B cell (primary cell): Measurements from ENCODE around the gene SERPINE2. TPM values are rescaled to one million over a fixed set of nuclear protein-coding genes. Genes with fewer than 3 reads are reported as not detected.

Source experiments
- ATAC-seq: fragments of 200-7000 bp; cut with Tn5 transposase; one replicate; pipeline ENCODE4 v1.10.0; 2021; ENCODE audit warnings: low read depth, mild to moderate bottlenecking, moderate number of reproducible peaks, moderate library complexity
- CTCF ChIA-PET: fragments of 350-600 bp; sonication (Branson Sonifier 250); formaldehyde crosslinking; loops from one replicate; lab custom pipeline; 2021; ENCODE audit warnings: antibody characterized with exemption, inconsistent platforms; lab: Charles Lee
- POLR2A ChIA-PET: fragments of 350-600 bp; sonication (Branson Sonifier 250); formaldehyde crosslinking; loops from one replicate; lab custom pipeline; 2021; ENCODE audit warnings: antibody characterized with exemption; lab: Charles Lee
- DNase-seq: peaks from one replicate; pipeline ENCODE4 v3.0.0; 2013
- H2AFZ ChIP-seq: 2 replicates; pipeline ENCODE4 v1.6.1; 2012; ENCODE audit warnings: mild to moderate bottlenecking, low read depth, low read length; ENCODE audit not compliant: insufficient read depth, poor library complexity, severe bottlenecking
- H3K27ac ChIP-seq, 2 donors: 1 replicate in 1 of 2; 2 replicates in 1 of 2; pipeline ENCODE4 v1.5.1; 2012 to 2013; ENCODE audit warnings: low read length in 2 of 2, mild to moderate bottlenecking in 2 of 2, moderate library complexity in 1 of 2
- H3K27me3 ChIP-seq, 4 experiments: fragments of 200-600 bp in 1 of 4; sonication (generic) in 1 of 4; replicated peaks in 1 of 4; 1 replicate in 2 of 4; 2 replicates in 2 of 4; pipeline versions ENCODE4 v1.6.1 to v1.7.0; 2013 to 2016; ENCODE audit warnings: low read length in 3 of 4, mild to moderate bottlenecking in 2 of 4, mixed read lengths in 1 of 4, moderate library complexity in 1 of 4; ENCODE audit not compliant: insufficient read depth in 4 of 4, control insufficient read depth in 3 of 4; ENCODE audit errors: control extremely low read depth in 1 of 4
- H3K36me3 ChIP-seq, 2 experiments: replicated peaks in 1 of 2; 1 replicate in 1 of 2; 2 replicates in 1 of 2; pipeline versions ENCODE4 v1.6.1 to v1.7.1; 2013; ENCODE audit warnings: low read length in 1 of 2; ENCODE audit not compliant: insufficient read depth in 2 of 2, control insufficient read depth in 1 of 2; ENCODE audit errors: control extremely low read depth in 1 of 2, extremely low read depth in 1 of 2
- H3K4me1 ChIP-seq, 2 donors: fragments of 200-600 bp in 1 of 2; sonication (generic) in 1 of 2; 1 replicate in 1 of 2; 2 replicates in 1 of 2; pipeline versions ENCODE4 v1.5.1 to v1.6.1; 2013 to 2017; ENCODE audit warnings: low read length in 2 of 2; ENCODE audit not compliant: control insufficient read depth in 2 of 2, insufficient read depth in 2 of 2
- H3K4me2 ChIP-seq: replicated peaks from 2 replicates; pipeline ENCODE3; 2012; ENCODE audit warnings: mild to moderate bottlenecking, low read depth, low read length; ENCODE audit not compliant: poor library complexity, severe bottlenecking
- H3K4me3 ChIP-seq, 5 experiments: fragments of 200-600 bp in 1 of 5; sonication (generic) in 1 of 5; 1 replicate in 3 of 5; 2 replicates in 2 of 5; pipeline versions ENCODE4 v1.5.1 to v1.7.0; 2011 to 2016; ENCODE audit warnings: low read length in 4 of 5, mild to moderate bottlenecking in 4 of 5, low read depth in 2 of 5, control low read depth in 1 of 5, moderate library complexity in 1 of 5; ENCODE audit not compliant: insufficient read depth in 1 of 5; ENCODE audit errors: control extremely low read depth in 1 of 5, extremely low read depth in 1 of 5
- H3K79me2 ChIP-seq: fragments of 200-600 bp; sonication (generic); one replicate; pipeline ENCODE4 v1.6.0; 2016; ENCODE audit warnings: low read length; ENCODE audit not compliant: control insufficient read depth, insufficient read depth
- H3K9ac ChIP-seq: fragments of 200-600 bp; sonication (generic); 2 replicates; pipeline ENCODE4 v1.6.1; 2017; ENCODE audit warnings: mild to moderate bottlenecking, low read length, moderate library complexity
- H3K9me3 ChIP-seq, 3 donors: one replicate each; pipeline versions ENCODE4 v1.6.1 to v1.7.1; 2013; ENCODE audit warnings: low read length in 2 of 3; ENCODE audit not compliant: control insufficient read depth in 2 of 3, insufficient read depth in 1 of 3; ENCODE audit errors: control extremely low read depth in 1 of 3
- H4K20me1 ChIP-seq: 2 replicates; pipeline ENCODE4 v1.6.0; 2012; ENCODE audit warnings: mild to moderate bottlenecking, low read length; ENCODE audit not compliant: insufficient read depth, control insufficient read depth, poor library complexity, severe bottlenecking
- H3K27ac Mint-ChIP-seq: one replicate; pipeline ENCODE4 v1.8.0; 2021; ENCODE audit warnings: mixed read lengths
- H3K27me3 Mint-ChIP-seq: one replicate; pipeline ENCODE4 v1.8.0; 2021; ENCODE audit warnings: mixed read lengths
- H3K4me1 Mint-ChIP-seq: one replicate; pipeline ENCODE4 v1.8.0; 2021; ENCODE audit warnings: mixed read lengths
- H3K4me3 Mint-ChIP-seq: one replicate; pipeline ENCODE4 v1.8.0; 2021; ENCODE audit warnings: mixed read lengths
- H3K9me3 Mint-ChIP-seq: one replicate; pipeline ENCODE4 v1.8.0; 2022; ENCODE audit warnings: mixed read lengths; ENCODE audit not compliant: insufficient read depth
- EZH2 ChIP-seq: IDR thresholded peaks from 2 replicates; pipeline ENCODE4 v1.6.1; 2012; ENCODE audit warnings: borderline replicate concordance, low read depth, mild to moderate bottlenecking, moderate library complexity, low read length; ENCODE audit not compliant: insufficient read depth, poor library complexity, severe bottlenecking
- WGBS: methylation state at CpG from one replicate; pipeline ENCODE4 v1.1.5; 2013; ENCODE audit warnings: missing lambda C conversion rate; ENCODE audit not compliant: insufficient coverage; 5-methylcytosine and 5-hydroxymethylcytosine counted together
- intact Hi-C: fragments of 100-400 bp; cut with micrococcal nuclease; formaldehyde crosslinking; loops from one replicate; pipeline ENCODE4 v1.10.0; 2022
- polyA plus RNA-seq: library from polyadenylated mRNA; depleted of rRNA; stranded (reverse); fragments of >200 nt; gene quantifications from 2 replicates; pipeline ENCODE4 v1.2.3, GENCODE V29; 2012
- total RNA-seq, 2 donors: library from RNA; stranded (reverse); fragments of 120-200 nt in 1 of 2; gene quantifications; 1 replicate in 1 of 2; 2 replicates in 1 of 2; pipeline versions ENCODE4 v1.2.3 to v1.2.4, GENCODE V29; 2013 to 2022
- TF ChIP-seq, protein P1 (sequence below): fragments of 200-600 bp; IDR thresholded peaks from one replicate; pipeline ENCODE4 v1.8.0; 2022; ENCODE audit warnings: antibody characterized with exemption, mild to moderate bottlenecking

SERPINE2 gene
- total and polyA plus RNA-seq, 2 donors (not counting 1 experiment from before 2014, with no cell fraction given) = 0.45 to 1.8 TPM

DNA sequence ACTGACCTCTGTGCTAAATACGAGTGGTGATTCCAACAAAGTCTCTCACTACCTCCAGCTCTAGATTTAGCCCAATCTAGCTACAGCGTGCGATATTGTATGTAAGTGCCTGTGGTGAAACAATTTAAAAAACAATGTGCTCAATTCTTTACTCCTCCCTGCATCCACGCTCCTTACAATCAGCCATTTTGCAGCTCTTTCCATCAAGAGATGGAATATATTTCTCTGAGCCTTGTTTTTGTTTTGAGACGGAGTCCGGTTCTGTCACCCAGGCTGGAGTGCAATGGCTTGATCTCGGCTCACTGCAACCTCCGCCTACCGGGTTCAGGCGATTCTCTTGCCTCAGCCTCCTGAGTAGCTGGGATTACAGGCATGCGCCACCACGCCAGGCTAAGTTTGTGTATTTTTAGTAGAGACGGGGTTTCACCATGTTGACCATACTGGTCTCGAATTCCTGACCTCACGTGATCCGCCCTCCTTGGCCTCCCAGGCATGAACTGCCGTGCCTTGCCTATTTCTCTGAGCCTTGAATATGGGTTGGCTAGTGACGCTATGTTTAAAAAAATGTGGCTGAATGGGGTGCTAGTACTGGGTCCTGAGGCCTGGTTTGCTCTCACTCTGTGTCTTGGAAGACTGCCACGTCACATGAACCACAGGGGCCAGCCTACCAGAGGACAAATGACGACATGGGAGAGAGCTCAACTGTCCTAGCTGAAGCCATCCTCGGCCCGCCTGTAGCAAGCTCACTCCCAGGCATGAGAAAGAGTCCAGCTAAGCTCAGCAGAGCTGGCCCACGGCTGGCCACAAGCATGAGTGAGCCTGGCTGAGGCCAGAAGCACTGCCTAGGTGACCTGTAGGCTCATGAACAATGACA, 108.7 kb downstream of the SERPINE2 start:
- H3K9me3 Mint-ChIP-seq = peaks cover 6% of the 10 kb centered on the region
- H3K4me1 Mint-ChIP-seq = peaks cover 52% of the 10 kb centered on the region
- peaks cover 87% of the 10 kb centered on the region for H3K79me2 ChIP-seq
- intact Hi-C loops = no loop called here
- H3K36me3 ChIP-seq = no peaks in the 10 kb centered on the region
- H3K4me2 ChIP-seq = peak overlapping the region; percentile 30
- peak overlapping the region; percentile 65 for H3K27ac Mint-ChIP-seq
- WGBS = 91% methylated on average over 19 of the region's 23 CpGs
- ATAC-seq = no peak
- H3K4me3 ChIP-seq = no peak overlapping the region
- POLR2A ChIA-PET = no interaction called here
- peaks cover 14 to 15% of the 10 kb centered on the region in 2 donors for H3K4me1 ChIP-seq
- no peak overlapping the region for H3K27ac ChIP-seq
- H3K9me3 ChIP-seq = peaks cover 0 to 8% (median 5%) of the 10 kb centered on the region in 3 donors
- H3K27me3 Mint-ChIP-seq = no peaks in the 10 kb centered on the region
- H4K20me1 ChIP-seq = peaks cover 18% of the 10 kb centered on the region
- H3K9ac ChIP-seq = no peak overlapping the region
- H3K27me3 ChIP-seq = no peaks in the 10 kb centered on the region
- H2AFZ ChIP-seq = no peak overlapping the region
- TF ChIP-seq, protein P1, sequence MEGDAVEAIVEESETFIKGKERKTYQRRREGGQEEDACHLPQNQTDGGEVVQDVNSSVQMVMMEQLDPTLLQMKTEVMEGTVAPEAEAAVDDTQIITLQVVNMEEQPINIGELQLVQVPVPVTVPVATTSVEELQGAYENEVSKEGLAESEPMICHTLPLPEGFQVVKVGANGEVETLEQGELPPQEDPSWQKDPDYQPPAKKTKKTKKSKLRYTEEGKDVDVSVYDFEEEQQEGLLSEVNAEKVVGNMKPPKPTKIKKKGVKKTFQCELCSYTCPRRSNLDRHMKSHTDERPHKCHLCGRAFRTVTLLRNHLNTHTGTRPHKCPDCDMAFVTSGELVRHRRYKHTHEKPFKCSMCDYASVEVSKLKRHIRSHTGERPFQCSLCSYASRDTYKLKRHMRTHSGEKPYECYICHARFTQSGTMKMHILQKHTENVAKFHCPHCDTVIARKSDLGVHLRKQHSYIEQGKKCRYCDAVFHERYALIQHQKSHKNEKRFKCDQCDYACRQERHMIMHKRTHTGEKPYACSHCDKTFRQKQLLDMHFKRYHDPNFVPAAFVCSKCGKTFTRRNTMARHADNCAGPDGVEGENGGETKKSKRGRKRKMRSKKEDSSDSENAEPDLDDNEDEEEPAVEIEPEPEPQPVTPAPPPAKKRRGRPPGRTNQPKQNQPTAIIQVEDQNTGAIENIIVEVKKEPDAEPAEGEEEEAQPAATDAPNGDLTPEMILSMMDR = no peak
- TF ChIP-seq EZH2 = no peak
- peak overlapping the region; percentile 23 for H3K4me3 Mint-ChIP-seq
- CTCF ChIA-PET = interaction anchor here (1.0 to 1.7 kb wide), 2 partner anchors 9 to 30 kb away, joined by 4 to 5 read pairs; no protein-coding TSS in a partner anchor
- DNase-seq = no peak

DNA sequence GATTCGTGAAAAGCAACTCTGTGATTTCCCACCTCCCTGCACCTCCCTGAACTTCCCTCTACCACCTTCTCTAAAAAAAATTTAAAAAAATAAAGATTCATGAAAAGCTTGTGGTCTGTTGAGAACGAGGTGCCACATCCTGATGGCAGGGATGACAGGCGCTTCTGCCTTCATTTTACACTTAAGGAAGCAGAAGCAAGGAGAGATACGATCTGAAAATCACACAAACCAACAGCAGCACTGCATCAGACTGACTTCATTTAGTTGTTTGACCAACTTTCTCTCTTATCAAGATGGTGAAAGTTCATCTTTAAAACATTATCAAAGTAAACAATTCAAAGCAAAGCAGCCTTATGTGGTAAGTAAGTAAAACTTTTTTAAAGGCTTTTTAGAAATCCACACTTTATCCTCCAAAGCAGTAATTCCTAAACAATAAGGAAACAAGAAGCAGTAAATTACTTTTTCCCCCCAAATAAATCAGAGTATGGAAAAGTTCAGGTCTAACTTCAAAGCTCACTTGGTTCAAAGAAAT, 109.4 kb downstream of the SERPINE2 start:
- 8% methylated on average over 3 of the region's 4 CpGs for WGBS
- Histone ChIP-seq H3K36me3 (no peaks in the 10 kb centered on the region), H3K9ac (no peak overlapping the region), H3K4me3 (no peak overlapping the region), H3K27me3 (no peaks in the 10 kb centered on the region), H3K9me3 (peaks cover 0 to 8% (median 5%) of the 10 kb centered on the region in 3 donors), H3K4me1 (peaks cover 14 to 15% of the 10 kb centered on the region in 2 donors), H4K20me1 (peaks cover 12% of the 10 kb centered on the region), H3K4me2 (peak overlapping the region; percentile 30), H3K27ac (no peak overlapping the region), H3K79me2 (peaks cover 83% of the 10 kb centered on the region), H2AFZ (no peak overlapping the region)
- peaks cover 6% of the 10 kb centered on the region for H3K9me3 Mint-ChIP-seq
- intact Hi-C loops = no loop called here
- TF ChIP-seq, protein P1 = no peak
- no peak for TF ChIP-seq EZH2
- ChIA-PET POLR2A (no interaction called here), CTCF (interaction anchor here (1.0 to 1.7 kb wide), 2 partner anchors 10 to 30 kb away, joined by 4 to 5 read pairs; no protein-coding TSS in a partner anchor)
- H3K4me3 Mint-ChIP-seq = peak overlapping the region; percentile 32
- ATAC-seq (no peak), DNase-seq (no peak)
- peak overlapping the region; percentile 15 for H3K27ac Mint-ChIP-seq
- H3K27me3 Mint-ChIP-seq = no peaks in the 10 kb centered on the region
- H3K4me1 Mint-ChIP-seq = peaks cover 45% of the 10 kb centered on the region
